Colon (tissue), 2 donors: ENCODE measurements around the gene POFUT1.

ENCODE experiments used
- FAIRE-seq: peaks from 2 replicates; lab custom pipeline; 2012; peaks lifted over from hg19 to GRCh38; lab: Jason Lieb, UNC
- donor health status: control.
- donor health status: control.

POFUT1 gene

GRCh38 chr20:32206760-32207625 is 687 bp upstream of the POFUT1 start:
- FAIRE-seq, result no peak

- FAIRE-seq, result no peak
Observed at GRCh38 chr20:32208499-32209154, 947 bp downstream of the POFUT1 start.

- no peak for FAIRE-seq
Observed at GRCh38 chr20:32209850-32210605, 2.3 kb downstream of the POFUT1 start.

- FAIRE-seq, result no peak
Observed at GRCh38 chr20:32213870-32214269, 6.2 kb downstream of the POFUT1 start.

- FAIRE-seq, result no peak
Observed at GRCh38 chr20:32215147-32215546, 7.5 kb downstream of the POFUT1 start.

- no peak for FAIRE-seq
Observed at GRCh38 chr20:32215729-32216128, 8.0 kb downstream of the POFUT1 start.

GRCh38 chr20:32216179-32217142 is 8.8 kb downstream of the POFUT1 start:
- FAIRE-seq, result no peak

GRCh38 chr20:32218156-32218900 is 10.6 kb downstream of the POFUT1 start:
- FAIRE-seq, result no peak

- FAIRE-seq, result no peak
Observed at GRCh38 chr20:32224463-32224862, 16.8 kb downstream of the POFUT1 start.

- no peak for FAIRE-seq
Observed at GRCh38 chr20:32226391-32226790, 18.7 kb downstream of the POFUT1 start.

GRCh38 chr20:32227306-32227705 is 19.6 kb downstream of the POFUT1 start:
- FAIRE-seq, result no peak

- FAIRE-seq, result peak; percentile 82
Observed at GRCh38 chr20:32227744-32228688, 20.3 kb downstream of the POFUT1 start.

GRCh38 chr20:32229251-32229747 is 21.6 kb downstream of the POFUT1 start:
- FAIRE-seq, result no peak

- FAIRE-seq, result no peak
Observed at GRCh38 chr20:32230707-32231106, 23.0 kb downstream of the POFUT1 start.

- FAIRE-seq, result no peak
Observed at GRCh38 chr20:32231245-32231644, 23.6 kb downstream of the POFUT1 start.

GRCh38 chr20:32231847-32232246 is 24.2 kb downstream of the POFUT1 start:
- FAIRE-seq, result no peak

- no peak for FAIRE-seq
Observed at GRCh38 chr20:32232326-32232886, 24.7 kb downstream of the POFUT1 start.

GRCh38 chr20:32233286-32233685 is 25.6 kb downstream of the POFUT1 start:
- no peak for FAIRE-seq

- FAIRE-seq, result no peak
Observed at GRCh38 chr20:32234135-32234808, 26.6 kb downstream of the POFUT1 start.
